ENCODE results near the gene ZNF574.
"Not testable (repeated sequence)": the region's sequence is repeated elsewhere in the genome, so short reads cannot be mapped to it uniquely, and the experiment has no call there.

The ZNF574 gene

GRCh38 chr19:42075616-42076379 lies at the start of gene ZNF574:
TSS of gene ZNF574 (plus strand) at chr19:42076166. CDS start at chr19:42078607, 2,441 bp downstream.
- peak; percentile 98 for DNase-seq

- no peak for DNase-seq
Measured at GRCh38 chr19:42028304-42029216, 47.4 kb upstream of the ZNF574 start.

DNA sequence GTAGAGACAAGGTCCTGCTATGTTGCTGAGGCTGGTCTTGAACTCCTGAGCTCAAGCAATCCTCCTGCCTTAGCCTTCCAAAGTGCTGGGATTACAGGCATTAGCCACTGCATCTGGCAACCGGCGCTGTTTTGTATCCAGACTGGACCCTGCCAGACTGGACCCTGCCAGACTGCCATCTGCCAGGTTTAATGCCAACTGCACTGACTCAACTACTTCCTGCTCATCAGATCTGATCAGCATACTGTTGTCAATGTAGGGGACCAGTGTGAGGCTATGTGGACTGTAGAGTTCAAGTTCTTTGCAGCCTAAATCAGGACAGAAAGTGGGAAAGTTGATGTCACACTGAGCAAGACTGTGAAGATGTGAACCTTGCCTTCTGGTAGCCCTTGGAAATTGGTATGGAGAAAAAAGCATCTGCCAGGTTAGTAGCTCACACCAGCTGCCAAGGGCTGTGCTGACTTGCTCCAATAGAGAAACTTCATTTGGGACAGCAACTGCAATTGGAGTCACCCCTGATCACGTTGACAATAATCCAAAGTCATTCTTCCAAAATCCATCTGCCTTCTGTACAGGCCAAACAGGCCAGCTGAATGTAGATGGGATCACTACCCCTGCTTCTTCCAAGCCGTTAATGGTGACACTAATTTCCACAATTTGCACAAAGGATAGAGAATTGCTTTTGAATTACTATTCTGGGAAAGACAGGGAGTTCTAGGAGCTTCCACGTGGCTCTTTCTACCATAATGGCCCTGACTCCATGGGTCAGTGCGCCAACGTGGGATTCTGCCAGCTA lies 45.1 kb upstream of the ZNF574 start:
- no peak for DNase-seq

DNA sequence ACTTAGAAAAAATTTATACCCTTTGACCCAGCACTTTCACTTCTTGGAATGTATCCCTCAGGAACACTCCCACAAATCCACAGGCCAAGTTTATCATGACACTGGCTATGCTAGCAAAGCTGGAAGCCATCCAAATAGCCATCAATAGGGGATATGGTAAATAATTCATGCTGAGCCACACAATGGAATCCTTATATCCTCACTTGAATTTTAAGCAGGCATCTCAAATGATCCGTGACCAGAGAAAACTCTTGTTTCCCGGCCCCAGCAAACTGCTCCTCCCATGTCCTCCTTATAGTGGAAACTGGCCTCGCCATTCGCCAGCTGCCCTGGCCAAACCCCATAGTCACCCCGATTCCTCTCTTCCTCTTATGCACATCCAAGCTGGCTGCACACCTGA lies 43.5 kb upstream of the ZNF574 start:
- no peak for DNase-seq

GRCh38 chr19:42033413-42033812 lies 42.6 kb upstream of the ZNF574 start:
- DNase-seq = no peak

DNA sequence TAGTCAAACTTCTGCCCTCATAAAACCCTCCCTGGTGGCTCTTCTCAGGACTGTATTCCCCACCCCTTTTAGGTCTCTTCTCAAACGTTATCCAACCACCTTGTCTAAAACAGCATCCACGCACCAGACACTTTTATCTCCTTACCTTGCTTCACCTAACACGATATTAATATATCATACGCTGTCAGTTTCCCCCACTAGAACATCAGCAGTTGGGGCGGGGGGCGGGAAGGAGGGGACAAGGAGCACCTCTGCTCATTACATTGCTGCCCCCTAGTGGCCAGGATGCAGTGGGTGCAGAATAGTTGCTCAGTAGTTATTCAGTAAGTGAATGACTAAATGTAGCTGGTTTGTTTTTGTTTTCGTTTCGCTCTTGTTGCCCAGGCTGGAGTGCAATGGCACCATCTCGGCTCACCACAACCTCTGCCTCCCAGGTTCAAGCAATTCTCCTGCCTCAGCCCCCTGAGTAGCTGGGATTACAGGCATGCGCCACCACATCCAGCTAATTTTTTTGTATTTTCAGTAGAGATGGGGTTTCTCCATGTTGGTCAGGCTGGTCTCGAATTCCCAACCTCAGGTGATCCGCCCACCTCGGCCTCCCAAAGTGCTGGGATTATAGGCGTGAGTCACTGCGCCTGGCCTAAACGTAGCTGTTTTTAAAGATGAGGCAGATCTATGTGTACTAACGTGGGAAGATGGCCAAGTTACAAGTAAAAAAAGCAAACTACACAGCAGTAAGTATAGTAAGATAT lies 41.1 kb upstream of the ZNF574 start:
- not testable (repeated sequence) for DNase-seq

DNA sequence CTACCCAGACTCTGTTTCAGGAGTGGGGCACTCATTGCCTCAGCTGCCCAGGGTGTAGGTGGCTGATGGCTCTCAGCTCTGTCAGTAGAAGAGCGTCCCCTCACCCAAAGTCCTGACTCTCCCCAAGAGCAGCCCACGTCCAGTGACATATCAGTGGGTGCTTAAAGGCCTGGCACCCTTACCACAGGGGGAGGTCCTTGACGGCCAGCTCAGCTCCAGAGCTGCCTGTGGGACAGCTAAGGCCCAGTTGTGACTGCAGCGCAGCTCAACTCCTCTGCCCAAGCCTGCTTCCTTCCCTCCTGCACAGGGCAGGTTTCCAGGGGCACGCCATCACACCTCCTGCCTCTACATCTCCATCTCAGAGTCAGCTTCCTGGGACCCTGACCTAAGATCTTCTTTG lies 38.3 kb upstream of the ZNF574 start:
- no peak for DNase-seq

DNA sequence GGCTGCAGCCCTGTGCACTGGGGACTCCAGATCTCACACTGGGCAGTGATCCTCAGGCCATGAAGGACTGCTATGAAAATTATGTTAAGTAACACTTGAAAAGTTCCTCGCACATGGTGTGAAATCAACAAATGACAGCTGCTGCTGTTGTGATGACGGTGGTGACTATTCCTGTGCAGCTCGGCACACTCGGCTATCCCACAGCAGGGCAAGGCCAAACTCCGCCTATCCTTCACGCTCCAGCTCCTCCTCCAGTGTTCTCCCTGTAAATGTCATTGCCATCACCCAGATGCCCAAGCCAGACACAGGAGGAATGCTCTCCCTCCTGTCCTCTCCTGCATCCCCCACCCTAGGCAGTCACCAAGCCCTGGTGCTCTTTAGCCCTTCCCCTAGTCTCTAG lies 37.3 kb upstream of the ZNF574 start:
- DNase-seq = no peak

- no peak for DNase-seq
Measured at GRCh38 chr19:42040031-42040430, 35.9 kb upstream of the ZNF574 start.

DNA sequence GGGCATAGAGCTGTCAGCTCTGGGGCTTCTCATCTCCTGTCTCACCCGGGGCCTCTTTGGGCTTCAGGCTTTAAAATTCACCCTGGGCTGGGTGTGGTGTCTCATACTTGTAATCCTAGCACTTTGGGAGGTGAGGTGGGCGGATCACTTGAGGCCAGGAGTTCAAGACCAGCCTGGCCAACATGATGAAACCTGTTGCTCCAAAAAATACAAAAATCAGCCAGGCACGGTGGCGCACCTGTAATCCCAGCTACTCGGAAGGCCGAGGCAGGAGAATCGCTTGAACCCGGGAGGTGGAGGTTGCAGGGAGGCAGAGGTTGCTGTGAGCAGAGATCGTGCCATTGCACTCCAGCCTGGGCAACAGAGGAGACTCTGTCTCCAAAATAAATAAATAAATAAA lies 35.5 kb upstream of the ZNF574 start:
- not testable (repeated sequence) for DNase-seq

- DNase-seq = no peak
Measured at GRCh38 chr19:42042455-42043170, 33.4 kb upstream of the ZNF574 start.

- no peak for DNase-seq
Measured at GRCh38 chr19:42045575-42045974, 30.4 kb upstream of the ZNF574 start.

DNA sequence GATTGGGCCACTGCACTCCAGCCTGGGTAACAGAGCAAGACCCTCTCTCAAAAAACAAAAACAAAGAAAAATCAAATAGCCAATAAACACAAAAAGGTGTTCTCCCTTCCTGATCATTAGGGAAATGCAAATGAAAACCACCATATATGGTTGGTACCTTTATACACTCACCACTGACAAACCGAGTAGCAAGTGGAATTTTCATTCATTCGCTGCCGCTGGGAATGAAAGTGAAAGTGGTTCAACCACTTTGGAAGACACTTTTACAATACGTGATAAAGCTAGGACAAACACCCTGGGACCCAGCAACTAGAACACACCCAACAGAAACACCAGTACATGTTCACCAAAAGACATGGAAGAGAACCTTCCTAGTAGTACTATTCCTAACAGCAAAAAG lies 27.0 kb upstream of the ZNF574 start:
- no peak for DNase-seq

DNA sequence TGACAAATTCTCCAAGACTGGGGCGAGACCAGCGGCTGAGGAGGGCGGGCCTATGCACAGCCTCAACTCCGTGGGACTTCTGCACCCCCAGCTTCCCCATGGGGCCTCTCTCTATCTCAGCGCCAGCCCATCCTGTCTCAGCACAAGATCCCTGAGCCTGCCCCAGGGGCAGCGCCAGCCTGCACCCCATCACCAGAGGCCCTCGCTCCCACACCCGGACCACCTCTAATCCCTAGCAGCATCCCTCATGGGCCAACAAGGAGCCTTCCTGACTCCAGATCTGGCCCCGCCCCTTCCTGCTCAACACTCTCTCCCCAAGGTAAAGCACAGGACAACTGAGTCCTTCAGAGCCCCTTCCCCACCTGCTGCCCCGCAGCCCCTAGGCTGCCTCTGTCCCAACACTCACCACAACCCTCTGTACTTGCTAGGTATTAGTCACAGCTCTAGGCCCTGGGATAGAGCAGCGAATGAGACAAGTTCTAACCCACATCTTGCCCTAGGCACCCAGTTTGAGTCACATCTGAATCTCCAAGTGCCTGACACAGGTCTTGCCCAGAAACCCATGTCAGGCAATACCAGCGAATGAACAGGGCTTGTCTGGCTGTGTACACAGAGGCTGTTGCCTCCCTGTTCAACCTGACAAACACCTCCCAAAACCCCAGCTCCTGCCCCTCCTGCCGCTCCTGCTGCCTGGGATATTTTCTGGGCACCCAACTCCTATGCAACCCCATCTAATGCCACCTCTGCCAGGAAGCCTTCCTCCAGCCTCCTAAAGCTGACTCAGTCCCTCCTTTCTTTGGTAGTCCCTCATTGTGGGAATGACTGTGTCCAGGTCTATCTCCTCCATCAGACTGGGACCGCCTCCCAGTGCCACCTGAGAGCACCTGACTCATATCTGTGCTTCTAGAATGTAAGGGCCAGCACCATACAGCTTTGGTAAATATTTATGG lies 24.5 kb upstream of the ZNF574 start:
- DNase-seq = no peak

- DNase-seq = no peak
Measured at GRCh38 chr19:42052241-42052863, 23.6 kb upstream of the ZNF574 start.

DNA sequence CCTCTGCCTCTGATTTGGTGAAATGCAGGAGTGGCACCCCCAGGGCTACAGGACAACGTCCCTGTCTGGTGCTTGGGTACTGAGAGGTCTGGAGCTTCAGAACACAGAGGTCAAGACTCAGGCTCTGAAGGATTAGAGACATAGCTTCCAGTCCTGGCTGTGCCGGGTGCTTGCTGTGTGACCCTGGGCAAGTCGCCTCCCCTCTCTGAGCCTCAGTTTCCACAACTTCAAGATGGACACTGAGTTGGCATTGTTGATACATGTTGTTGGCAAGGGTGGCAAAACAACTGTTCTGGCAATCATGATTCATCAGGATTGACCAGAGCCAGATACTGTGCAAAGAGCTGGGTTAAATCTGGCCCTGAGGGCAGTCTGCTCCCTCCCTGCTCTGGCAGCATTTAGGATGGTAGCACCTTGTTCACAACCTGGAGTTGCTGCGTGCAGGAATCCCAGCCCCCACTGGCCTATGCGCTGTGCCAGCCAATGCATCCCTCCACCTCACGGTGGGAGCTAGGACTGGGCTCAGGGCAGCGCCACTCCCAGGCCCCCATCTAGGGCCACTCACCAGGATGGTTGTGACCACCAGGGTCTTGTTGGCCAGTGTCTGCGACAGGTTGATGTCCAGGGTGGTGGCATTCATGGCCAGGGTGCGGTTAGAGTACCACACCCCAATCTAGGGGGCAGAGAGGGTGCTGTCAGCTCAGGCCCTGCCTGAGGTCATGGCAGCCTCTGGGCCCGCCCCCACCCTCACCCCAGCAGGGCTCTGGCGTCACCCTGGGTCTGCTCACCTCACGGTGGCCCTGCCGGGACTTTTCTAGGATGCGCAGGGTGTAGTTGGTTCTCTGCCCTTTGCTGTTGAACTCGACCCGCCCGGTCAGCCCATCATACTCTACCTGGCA lies 22.7 kb upstream of the ZNF574 start:
- no peak for DNase-seq

- no peak for DNase-seq
Measured at GRCh38 chr19:42054205-42054604, 21.8 kb upstream of the ZNF574 start.

DNA sequence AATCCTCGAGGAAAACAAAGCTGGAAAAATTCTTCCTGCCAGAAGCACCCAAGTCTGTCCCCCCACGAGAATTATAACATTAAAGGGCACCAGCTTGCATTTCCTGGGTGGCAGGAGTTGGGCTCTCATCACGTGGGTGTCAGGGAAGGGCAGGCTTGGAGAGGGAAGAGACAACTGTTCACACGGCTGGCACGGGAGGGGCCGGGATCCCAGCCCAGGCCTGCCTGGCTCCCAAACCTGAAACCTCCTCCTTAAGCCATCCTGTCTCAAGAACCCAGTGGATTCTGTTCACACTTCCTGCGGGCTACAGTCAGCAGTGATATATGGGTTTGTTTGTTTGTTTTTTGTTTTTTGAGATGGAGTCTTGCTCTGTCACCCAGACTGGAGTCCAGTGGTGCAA lies 18.1 kb upstream of the ZNF574 start:
- no peak for DNase-seq

- no peak for DNase-seq
Measured at GRCh38 chr19:42059196-42059595, 16.8 kb upstream of the ZNF574 start.
